Neural cell (in vitro differentiated cells): Measurements from ENCODE around the gene ALOX5. TPM values are rescaled to one million over a fixed set of nuclear protein-coding genes. Genes with fewer than 3 reads are reported as not detected.

Source experiments
- H2AFZ ChIP-seq: fragments of 200-600, 300-800 bp; sonication (generic), shearing (Covaris generic); 2 replicates; pipeline ENCODE4 v1.6.0; 2014; ENCODE audit warnings: low read depth, mild to moderate bottlenecking, antibody characterized with exemption, low read length, moderate library complexity
- H3F3A ChIP-seq: fragments of 200-600 bp; shearing (Covaris generic); 2 replicates; pipeline ENCODE4 v1.6.1; 2016; ENCODE audit warnings: mild to moderate bottlenecking, moderate library complexity, mixed read lengths, antibody characterized with exemption, low read length; ENCODE audit not compliant: insufficient read depth, poor library complexity, severe bottlenecking
- H3K27ac ChIP-seq: fragments of 200-600, 300-800 bp; sonication (generic), shearing (Covaris generic); 2 replicates; pipeline ENCODE4 v1.5.1; 2014; ENCODE audit warnings: mild to moderate bottlenecking, low read length, moderate library complexity
- H3K27me3 ChIP-seq: fragments of 300-800, 200-600 bp; sonication (generic), shearing (Covaris generic); 2 replicates; pipeline ENCODE4 v1.6.0; 2014; ENCODE audit warnings: mild to moderate bottlenecking, low read depth, low read length, moderate library complexity; ENCODE audit not compliant: insufficient read depth
- H3K36me3 ChIP-seq: fragments of 300-800, 200-600 bp; sonication (generic), shearing (Covaris generic); 2 replicates; pipeline ENCODE4 v1.5.1; 2014; ENCODE audit warnings: mild to moderate bottlenecking, antibody characterized with exemption, low read length, moderate library complexity; ENCODE audit not compliant: insufficient read depth
- H3K4me2 ChIP-seq: fragments of 300-800, 200-600 bp; sonication (generic), shearing (Covaris generic); 2 replicates; pipeline ENCODE4 v1.6.0; 2014; ENCODE audit warnings: mild to moderate bottlenecking, low read length
- H3K4me3 ChIP-seq: fragments of 300-800, 200-600 bp; sonication (generic), shearing (Covaris generic); 2 replicates; pipeline ENCODE4 v1.5.1; 2014; ENCODE audit warnings: mild to moderate bottlenecking, low read length, moderate library complexity
- H3K79me2 ChIP-seq: fragments of 200-600 bp; shearing (Covaris generic); replicated peaks from 2 replicates; pipeline ENCODE4 v1.6.0; 2014; ENCODE audit warnings: mild to moderate bottlenecking, low read length, moderate library complexity; ENCODE audit not compliant: insufficient read depth
- H3K9ac ChIP-seq: fragments of 300-800, 200-600 bp; sonication (generic), shearing (Covaris generic); 2 replicates; pipeline ENCODE4 v1.6.1; 2016; ENCODE audit warnings: mild to moderate bottlenecking, low read length, mixed read lengths
- H3K9me2 ChIP-seq: fragments of 200-600 bp; shearing (Covaris generic); 2 replicates; pipeline ENCODE4 v1.6.1; 2016; ENCODE audit warnings: mild to moderate bottlenecking, low read length, mixed read lengths; ENCODE audit not compliant: insufficient read depth
- H3K9me3 ChIP-seq: fragments of 200-600, 300-800 bp; sonication (generic), shearing (Covaris generic); 2 replicates; pipeline ENCODE4 v1.6.1; 2016; ENCODE audit warnings: mild to moderate bottlenecking, mixed run types, low read length, moderate library complexity, mixed read lengths
- H4K20me1 ChIP-seq: fragments of 200-600 bp; shearing (Covaris generic); 2 replicates; pipeline ENCODE4 v1.6.1; 2016; ENCODE audit warnings: mild to moderate bottlenecking, mixed run types; ENCODE audit not compliant: insufficient read depth
- CTCF ChIP-seq: fragments of 450-650 bp; IDR thresholded peaks from 2 replicates; pipeline ENCODE4 v1.5.1; 2014; ENCODE audit warnings: antibody characterized with exemption, mild to moderate bottlenecking, moderate library complexity; ENCODE audit not compliant: poor library complexity, severe bottlenecking
- EP300 ChIP-seq: fragments of 450-650 bp; conservative IDR thresholded peaks from 2 replicates; pipeline ENCODE4 v1.6.1; 2014; ENCODE audit warnings: antibody characterized with exemption, mild to moderate bottlenecking, moderate library complexity; ENCODE audit not compliant: poor library complexity, severe bottlenecking
- EZH2 ChIP-seq: fragments of 200-600, 300-800 bp; shearing (Covaris generic), sonication (generic); IDR thresholded peaks from 2 replicates; pipeline ENCODE4 v1.6.1; 2014; ENCODE audit warnings: antibody characterized with exemption, low read length, borderline replicate concordance, mild to moderate bottlenecking; ENCODE audit not compliant: insufficient read depth, poor library complexity, severe bottlenecking
- MXI1 ChIP-seq: fragments of 450-650 bp; conservative IDR thresholded peaks from 2 replicates; pipeline ENCODE4 v1.6.1; 2014; ENCODE audit warnings: antibody characterized with exemption, mild to moderate bottlenecking; ENCODE audit not compliant: poor library complexity, severe bottlenecking
- POLR2AphosphoS5 ChIP-seq: IDR thresholded peaks from 2 replicates; pipeline ENCODE4 v1.6.1; 2012
- RAD21 ChIP-seq: fragments of 450-650 bp; conservative IDR thresholded peaks from 2 replicates; pipeline ENCODE4 v1.6.1; 2014; ENCODE audit warnings: antibody characterized with exemption, mild to moderate bottlenecking, moderate library complexity
- REST ChIP-seq: IDR thresholded peaks from 2 replicates; pipeline ENCODE4 v1.6.1; 2012; ENCODE audit warnings: borderline replicate concordance
- SMC3 ChIP-seq: fragments of 450-650 bp; conservative IDR thresholded peaks from 2 replicates; pipeline ENCODE4 v1.6.1; 2014; ENCODE audit warnings: antibody characterized with exemption, mild to moderate bottlenecking, moderate library complexity; ENCODE audit not compliant: poor library complexity
- TAF1 ChIP-seq: IDR thresholded peaks from 2 replicates; pipeline ENCODE4 v1.6.1; 2012; ENCODE audit warnings: low read depth
- polyA plus RNA-seq: library from polyadenylated mRNA; depleted of rRNA; stranded (reverse); fragments of >200 nt; gene quantifications from 2 replicates; pipeline ENCODE4 v1.2.3, GENCODE V29; 2014

The ALOX5 gene
- polyA plus RNA-seq, 1 donor from 2014 or later = not detected

- H3K4me3 ChIP-seq = peak overlapping the region; percentile 63
- H3K9ac ChIP-seq = peak overlapping the region; percentile 34
- TF ChIP-seq POLR2AphosphoS5 (no peak), EP300 (no peak), EZH2 (no peak), SMC3 (no peak), MXI1 (no peak), TAF1 (no peak), REST (no peak), CTCF (no peak)
- no peaks in the 10 kb centered on the region for H3F3A ChIP-seq
- no peaks in the 10 kb centered on the region for H4K20me1 ChIP-seq
- no peak overlapping the region for H3K4me2 ChIP-seq
- peaks cover 13% of the 10 kb centered on the region for H3K27me3 ChIP-seq
- H3K36me3 ChIP-seq = no peaks in the 10 kb centered on the region
- no peaks in the 10 kb centered on the region for H3K9me3 ChIP-seq
- H3K79me2 ChIP-seq = no peaks in the 10 kb centered on the region
- H2AFZ ChIP-seq = peak overlapping the region; percentile 40
- H3K27ac ChIP-seq = no peak overlapping the region
- no peaks in the 10 kb centered on the region for H3K9me2 ChIP-seq
Observed at GRCh38 chr10:45418849-45419675, 45.0 kb downstream of the ALOX5 start.

GRCh38 chr10:45419676-45420025, 45.6 kb downstream of the ALOX5 start:
- H3K36me3 ChIP-seq = no peaks in the 10 kb centered on the region
- H3K9ac ChIP-seq = peak overlapping the region; percentile 34
- H3K27me3 ChIP-seq = peaks cover 13% of the 10 kb centered on the region
- no peak overlapping the region for H2AFZ ChIP-seq
- H3K9me2 ChIP-seq = no peaks in the 10 kb centered on the region
- H3K4me2 ChIP-seq = no peak overlapping the region
- H3K4me3 ChIP-seq = peak overlapping the region; percentile 63
- H4K20me1 ChIP-seq = no peaks in the 10 kb centered on the region
- no peaks in the 10 kb centered on the region for H3K79me2 ChIP-seq
- H3K9me3 ChIP-seq = no peaks in the 10 kb centered on the region
- no peak overlapping the region for H3K27ac ChIP-seq
- H3F3A ChIP-seq = no peaks in the 10 kb centered on the region
- no peak for TF ChIP-seq EZH2
- no peak for TF ChIP-seq TAF1
- no peak for TF ChIP-seq SMC3
- TF ChIP-seq CTCF = no peak
- no peak for TF ChIP-seq RAD21
